IPS-18c (cell line): ENCODE results near the gene BRIP1.

Source experiments
- H3K4me3 ChIP-seq: 2 replicates; pipeline ENCODE4 v1.7.0; 2013; ENCODE audit warnings: low read depth, mild to moderate bottlenecking, low read length, moderate library complexity; ENCODE audit not compliant: insufficient read depth
- H3K9me3 ChIP-seq: one replicate; pipeline ENCODE4 v1.6.1; 2013; ENCODE audit warnings: mild to moderate bottlenecking, low read length, moderate library complexity; ENCODE audit not compliant: control insufficient read depth, insufficient read depth

BRIP1 gene

GRCh38 chr17:61658183-61658582 lies 205.1 kb downstream of the BRIP1 start:
- Histone ChIP-seq H3K9me3 (no peaks in the 10 kb centered on the region), H3K4me3 (no peak overlapping the region)

- H3K9me3 ChIP-seq, result no peaks in the 10 kb centered on the region
- no peak overlapping the region for H3K4me3 ChIP-seq
These were observed 206.0 kb downstream of the BRIP1 start for GRCh38 chr17:61657338-61657737.

- Histone ChIP-seq H3K9me3 (no peaks in the 10 kb centered on the region), H3K4me3 (no peak overlapping the region)
These were observed 206.6 kb downstream of the BRIP1 start for GRCh38 chr17:61656721-61657217.

GRCh38 chr17:61650749-61651148 lies 212.6 kb downstream of the BRIP1 start:
- H3K9me3 ChIP-seq, result no peaks in the 10 kb centered on the region
- H3K4me3 ChIP-seq, result no peak overlapping the region

GRCh38 chr17:61648587-61648986 lies 214.7 kb downstream of the BRIP1 start:
- Histone ChIP-seq H3K9me3 (no peaks in the 10 kb centered on the region), H3K4me3 (no peak overlapping the region)

- H3K9me3 ChIP-seq, result no peaks in the 10 kb centered on the region
- no peak overlapping the region for H3K4me3 ChIP-seq
These were observed 216.3 kb downstream of the BRIP1 start for GRCh38 chr17:61647047-61647446.

- Histone ChIP-seq H3K4me3 (no peak overlapping the region), H3K9me3 (no peaks in the 10 kb centered on the region)
These were observed 216.8 kb downstream of the BRIP1 start for GRCh38 chr17:61646482-61646881.

GRCh38 chr17:61645920-61646319 lies 217.4 kb downstream of the BRIP1 start:
- Histone ChIP-seq H3K9me3 (no peaks in the 10 kb centered on the region), H3K4me3 (no peak overlapping the region)

GRCh38 chr17:61644800-61645774 lies 218.2 kb downstream of the BRIP1 start:
- H3K9me3 ChIP-seq, result no peaks in the 10 kb centered on the region
- no peak overlapping the region for H3K4me3 ChIP-seq

GRCh38 chr17:61642768-61643167 lies 220.6 kb downstream of the BRIP1 start:
- no peaks in the 10 kb centered on the region for H3K9me3 ChIP-seq
- H3K4me3 ChIP-seq, result no peak overlapping the region

- Histone ChIP-seq H3K4me3 (no peak overlapping the region), H3K9me3 (no peaks in the 10 kb centered on the region)
These were observed 221.6 kb downstream of the BRIP1 start for GRCh38 chr17:61641715-61642114.

- H3K9me3 ChIP-seq, result no peaks in the 10 kb centered on the region
- no peak overlapping the region for H3K4me3 ChIP-seq
These were observed 222.2 kb downstream of the BRIP1 start for GRCh38 chr17:61641084-61641483.

- Histone ChIP-seq H3K9me3 (no peaks in the 10 kb centered on the region), H3K4me3 (no peak overlapping the region)
These were observed 223.5 kb downstream of the BRIP1 start for GRCh38 chr17:61639818-61640217.

- H3K4me3 ChIP-seq, result no peak overlapping the region
- no peaks in the 10 kb centered on the region for H3K9me3 ChIP-seq
These were observed 225.2 kb downstream of the BRIP1 start for GRCh38 chr17:61638087-61638486.

- no peak overlapping the region for H3K4me3 ChIP-seq
- no peaks in the 10 kb centered on the region for H3K9me3 ChIP-seq
These were observed 227.4 kb downstream of the BRIP1 start for GRCh38 chr17:61635913-61636432.

- Histone ChIP-seq H3K9me3 (no peaks in the 10 kb centered on the region), H3K4me3 (no peak overlapping the region)
These were observed 228.3 kb downstream of the BRIP1 start for GRCh38 chr17:61634942-61635538.

- H3K9me3 ChIP-seq, result no peaks in the 10 kb centered on the region
- no peak overlapping the region for H3K4me3 ChIP-seq
These were observed 229.3 kb downstream of the BRIP1 start for GRCh38 chr17:61634011-61634539.

- no peaks in the 10 kb centered on the region for H3K9me3 ChIP-seq
- no peak overlapping the region for H3K4me3 ChIP-seq
These were observed 230.5 kb downstream of the BRIP1 start for GRCh38 chr17:61632826-61633225.
